Gastroesophageal sphincter (tissue), 3 donors: ENCODE measurements around the gene ARF1.

ENCODE experiments used
- CTCF ChIP-seq, 4 experiments: fragments of 200-600 bp in 2 of 4; fragments of 450-650 bp in 2 of 4; sonication (generic) in 1 of 4; IDR thresholded peaks; one replicate each; pipeline ENCODE4 v1.5.1; 2017 to 2019; ENCODE audit warnings: antibody characterized with exemption in 4 of 4, mild to moderate bottlenecking in 2 of 4, moderate library complexity in 2 of 4
- EP300 ChIP-seq: sonication (generic); formaldehyde crosslinking; IDR thresholded peaks from one replicate; pipeline ENCODE4 v1.6.1; 2017; ENCODE audit warnings: antibody characterized with exemption, mild to moderate bottlenecking
- POLR2A ChIP-seq, 2 donors: fragments of 450-650 bp; IDR thresholded peaks; one replicate each; pipeline ENCODE4 v1.6.1; 2017; ENCODE audit warnings: antibody characterized with exemption in 2 of 2, mild to moderate bottlenecking in 2 of 2, moderate library complexity in 1 of 2
- POLR2AphosphoS5 ChIP-seq: sonication (generic); formaldehyde crosslinking; IDR thresholded peaks from one replicate; pipeline ENCODE4 v1.6.1; 2017; ENCODE audit warnings: antibody characterized with exemption

GRCh38 chr1:228062085-228062791 is 20.3 kb upstream of the ARF1 start:
- TF ChIP-seq CTCF (IDR thresholded peaks at IDR 0.05) = no peak
- no peak for TF ChIP-seq EP300
- no peak for TF ChIP-seq POLR2A (IDR thresholded peaks at IDR 0.05)
- no peak for TF ChIP-seq POLR2AphosphoS5
